T follicular helper cell (primary cell): ENCODE results near the gene GYPC.
"Not testable (repeated sequence)": the region's sequence is repeated elsewhere in the genome, so short reads cannot be mapped to it uniquely, and the experiment has no call there.

Experiments used
- DNase-seq: peaks from one replicate; pipeline ENCODE4 v3.0.0-alpha.2; 2020; ENCODE audit warnings: low read depth

Gene GYPC

DNA sequence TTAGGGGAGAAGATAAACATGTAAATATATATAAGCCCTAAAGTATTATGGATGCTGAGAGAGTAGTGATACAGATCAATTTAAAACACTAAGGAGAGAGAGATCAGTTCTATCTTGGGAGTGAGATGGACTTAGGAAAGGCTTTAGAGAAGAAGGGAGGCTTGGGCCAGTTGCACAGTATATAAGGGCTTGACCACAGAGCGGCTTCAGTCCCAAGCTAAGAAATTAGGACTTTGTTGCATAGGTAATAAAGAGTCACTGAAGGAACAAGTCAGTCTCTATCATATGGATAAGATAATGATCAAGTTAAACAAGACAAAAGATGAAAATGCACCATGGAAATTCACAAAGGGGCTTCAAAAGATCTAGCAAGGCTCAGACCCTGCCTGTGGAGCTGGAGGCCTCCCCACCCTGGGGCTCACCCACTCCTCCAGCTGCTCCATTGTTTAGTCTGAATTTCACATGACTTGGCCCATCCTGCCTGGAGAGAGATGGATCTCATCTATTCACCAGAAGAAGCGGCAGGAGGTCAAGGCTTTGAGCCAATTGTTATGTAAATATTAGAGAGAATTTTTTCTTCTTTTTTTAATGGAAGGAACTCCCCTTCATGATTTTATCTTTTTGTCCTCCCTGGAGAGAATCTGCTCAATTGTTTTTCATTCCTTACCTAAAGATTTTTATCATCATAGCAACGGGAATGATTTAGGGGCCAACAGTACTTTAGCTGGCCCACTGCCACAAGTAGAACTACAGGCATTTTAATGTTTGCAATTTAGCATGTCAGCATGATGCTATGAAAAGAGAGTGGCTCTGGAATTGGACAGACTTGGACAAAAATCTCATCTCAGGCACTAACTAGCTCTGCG lies 44.0 kb downstream of the GYPC start:
- no peak for DNase-seq

DNA sequence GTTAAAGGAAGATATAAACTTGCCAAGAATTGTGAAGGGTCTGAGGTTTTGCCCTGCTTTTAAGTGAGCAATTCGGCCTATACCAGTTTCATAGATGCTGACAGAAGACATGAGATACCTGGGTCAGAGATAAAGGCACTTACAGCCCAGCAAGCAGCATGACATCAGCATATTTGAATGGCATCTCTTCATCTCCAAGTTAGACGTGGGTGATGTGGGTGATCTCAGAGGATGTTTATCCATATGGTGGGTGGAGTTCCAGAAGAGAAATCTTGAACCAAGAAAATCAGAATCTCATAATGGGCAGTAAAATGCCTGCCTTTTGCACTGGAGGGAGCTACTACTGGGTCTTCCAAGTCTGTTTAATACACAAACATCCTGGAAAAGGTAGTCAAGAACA lies 44.7 kb downstream of the GYPC start:
- no peak for DNase-seq

DNA sequence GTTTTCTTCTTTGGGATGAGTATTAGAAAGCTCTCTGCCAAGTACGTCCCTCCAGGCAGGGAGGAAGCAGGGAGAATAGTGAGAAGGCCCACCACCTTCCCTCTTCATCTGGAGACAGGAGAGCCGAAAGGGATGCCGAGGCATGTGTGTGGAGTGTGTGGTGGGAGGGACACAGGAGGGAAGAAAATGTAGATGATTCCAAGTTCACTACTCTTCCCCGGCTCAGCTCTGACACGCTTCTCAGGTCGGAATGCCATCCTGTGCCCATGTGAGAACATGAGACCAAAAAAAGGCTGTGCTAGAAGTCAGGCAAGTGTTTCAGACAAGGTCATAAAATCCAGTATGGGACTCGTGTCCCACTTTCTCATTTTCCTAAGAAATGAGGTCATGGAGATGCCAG lies 47.4 kb downstream of the GYPC start:
- DNase-seq: no peak

DNA sequence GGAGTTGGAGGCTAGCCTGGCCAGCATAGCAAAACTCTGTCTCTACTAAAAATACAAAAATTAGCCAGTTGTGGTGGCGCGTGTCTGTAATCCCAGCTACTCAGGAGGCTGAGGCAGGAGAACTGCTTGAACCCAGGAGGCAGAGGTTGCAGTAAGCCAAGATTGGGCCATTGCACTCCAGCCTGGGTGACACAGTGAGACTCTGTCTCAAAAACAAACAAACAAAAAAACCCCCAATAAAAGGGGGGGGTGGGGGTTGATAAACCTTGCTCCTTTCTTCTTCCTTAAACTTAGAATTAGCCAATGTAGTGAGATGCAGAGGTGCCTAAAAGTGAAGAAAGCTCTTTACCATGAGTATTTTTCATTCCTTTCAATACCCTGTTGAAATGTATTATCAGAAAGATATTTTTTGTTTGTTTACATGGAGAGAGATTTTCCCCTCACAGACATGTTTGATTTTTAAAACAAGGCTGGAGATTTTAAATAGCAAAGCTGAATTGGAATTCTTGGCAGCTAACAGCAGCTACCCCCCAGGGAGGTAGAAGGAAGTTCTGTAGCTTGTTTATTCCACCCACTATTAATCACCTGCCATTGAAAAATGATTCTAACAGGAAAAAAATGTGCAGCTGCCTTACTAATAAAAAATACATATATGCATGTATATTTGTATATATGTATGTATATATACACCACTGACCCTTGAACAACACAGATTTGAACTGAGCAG lies 48.6 kb downstream of the GYPC start:
- DNase-seq: no peak

DNA sequence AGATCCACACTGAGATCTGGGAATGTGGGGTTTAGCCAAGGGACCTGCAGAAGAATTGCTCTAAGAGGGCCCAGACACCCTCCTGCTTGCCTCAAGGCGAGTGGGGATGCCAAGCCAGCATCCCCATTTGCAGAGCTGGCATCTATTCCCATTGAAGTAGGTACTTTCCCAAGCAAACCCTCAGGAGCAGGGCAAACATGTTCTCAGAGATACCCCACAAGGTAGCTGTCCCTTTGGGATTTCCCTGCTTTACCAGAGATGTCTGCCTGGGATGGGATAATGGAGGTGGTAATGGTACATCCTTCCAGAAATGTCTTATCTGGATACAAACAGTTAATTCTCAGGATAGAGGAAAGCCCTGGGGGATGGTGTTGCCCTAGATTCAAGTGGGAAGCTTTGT lies 51.2 kb downstream of the GYPC start:
- no peak for DNase-seq

DNA sequence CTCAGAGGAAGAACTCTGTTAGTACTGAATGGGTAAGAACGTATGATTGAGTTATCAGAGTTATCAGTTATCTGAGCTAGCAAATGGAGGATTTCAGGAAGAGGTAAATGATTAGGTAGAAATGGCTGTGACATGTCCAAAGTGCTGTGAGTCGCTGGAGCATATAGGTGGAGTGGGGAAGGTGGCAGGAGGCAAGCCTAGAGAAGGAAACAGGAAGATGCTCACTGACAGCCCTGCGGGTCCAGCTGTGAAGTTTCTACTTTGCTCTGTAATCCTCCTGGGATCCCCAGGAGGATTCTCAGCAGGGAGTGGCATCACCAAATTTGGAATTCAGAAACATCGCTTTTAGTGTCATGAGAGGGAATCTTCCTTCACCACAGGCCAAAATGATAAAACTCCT lies 52.0 kb downstream of the GYPC start:
- no peak for DNase-seq

DNA sequence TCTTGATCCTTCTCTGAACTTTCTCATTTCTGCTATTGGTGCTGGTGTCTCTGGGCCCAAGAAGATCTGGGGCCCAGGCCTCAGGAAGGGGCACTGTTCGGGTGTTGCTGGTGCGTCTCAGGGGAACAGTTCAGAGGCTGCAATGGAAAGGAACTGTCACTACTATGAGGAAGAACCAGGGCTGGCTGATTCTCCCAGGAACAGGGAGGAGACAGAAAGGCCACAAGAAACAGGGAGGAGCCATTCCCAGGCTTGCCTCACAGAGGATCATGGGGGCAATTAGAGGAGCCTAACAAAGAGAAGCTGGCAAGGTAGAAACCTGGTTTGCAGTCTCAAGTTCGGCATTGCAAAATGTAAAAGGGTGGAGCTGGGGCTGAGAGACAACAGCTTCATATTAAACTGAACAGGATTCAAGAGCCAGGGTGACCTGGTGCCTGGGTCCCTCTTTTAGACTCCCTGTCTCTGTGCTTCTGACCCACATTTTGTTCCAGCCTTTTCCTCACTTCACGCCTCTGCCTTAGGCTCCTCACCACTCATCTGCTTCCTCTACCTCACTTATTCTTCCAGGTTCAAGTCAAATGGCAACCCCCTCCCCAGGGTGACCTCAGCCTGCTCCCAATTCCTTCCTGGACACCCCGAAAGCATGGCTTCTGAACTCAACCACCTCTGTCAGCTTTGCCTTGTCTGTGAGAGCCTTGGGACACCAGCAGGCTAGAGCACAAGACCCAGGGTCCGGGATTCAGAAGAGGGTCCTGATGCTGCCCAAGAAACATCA lies 58.4 kb downstream of the GYPC start:
- DNase-seq: no peak

DNA sequence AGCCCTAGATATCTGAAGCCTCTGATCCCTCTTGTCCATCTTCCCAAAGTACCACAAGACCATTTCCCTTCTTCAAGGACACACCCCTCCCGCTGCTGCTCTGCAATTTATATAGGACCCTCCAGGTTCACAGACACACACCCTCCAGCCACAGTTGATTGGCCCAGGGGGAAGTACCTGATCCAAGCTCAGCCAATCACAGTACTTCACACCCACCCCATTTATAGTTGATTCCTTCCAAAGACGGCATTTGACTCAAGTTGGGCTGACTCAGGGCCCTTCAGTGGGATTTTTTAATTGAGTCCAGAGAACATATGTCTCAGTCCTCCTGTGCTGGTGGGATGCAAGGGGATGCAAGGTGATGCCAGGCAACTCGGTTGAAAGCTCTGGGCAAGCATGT lies 59.2 kb downstream of the GYPC start:
- DNase-seq: no peak

DNA sequence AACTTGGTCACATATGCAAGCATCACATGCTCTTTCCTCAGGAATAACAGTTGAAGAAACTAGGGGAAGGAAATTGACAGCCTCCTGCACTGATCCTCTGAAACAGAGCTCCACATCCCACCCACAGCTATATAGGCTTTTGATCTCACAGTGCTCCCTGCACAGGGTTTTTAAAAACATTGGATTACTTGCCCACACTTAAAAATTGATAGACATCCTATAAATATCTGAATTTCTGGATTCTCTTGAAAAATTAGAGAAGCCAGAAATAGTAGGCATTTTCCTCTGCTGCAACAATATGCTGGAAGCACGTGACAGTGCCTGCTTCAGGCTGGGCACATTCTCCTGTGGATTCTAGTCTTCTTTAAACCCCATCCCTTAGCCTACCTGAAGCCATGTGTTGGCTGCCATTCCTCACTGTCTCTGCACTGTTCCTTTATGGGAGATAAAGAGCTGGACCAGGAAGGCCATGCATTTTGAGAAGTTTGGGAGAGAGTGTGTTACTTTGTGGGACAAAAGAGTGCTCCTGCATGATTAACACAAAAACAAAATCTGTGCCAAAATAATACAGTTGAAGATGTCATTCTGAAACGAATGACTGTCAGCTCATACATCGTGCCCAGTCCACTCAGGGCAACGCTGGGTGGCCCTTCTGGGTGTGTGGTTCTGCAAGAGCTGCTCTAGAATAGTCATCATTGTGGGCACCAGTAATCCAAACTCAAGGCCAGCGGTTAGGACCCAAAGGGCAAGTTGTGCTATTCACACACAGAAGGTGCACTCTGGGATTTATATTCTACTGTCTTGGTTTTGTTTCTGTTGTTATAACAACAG lies 59.8 kb downstream of the GYPC start:
- DNase-seq: no peak

DNA sequence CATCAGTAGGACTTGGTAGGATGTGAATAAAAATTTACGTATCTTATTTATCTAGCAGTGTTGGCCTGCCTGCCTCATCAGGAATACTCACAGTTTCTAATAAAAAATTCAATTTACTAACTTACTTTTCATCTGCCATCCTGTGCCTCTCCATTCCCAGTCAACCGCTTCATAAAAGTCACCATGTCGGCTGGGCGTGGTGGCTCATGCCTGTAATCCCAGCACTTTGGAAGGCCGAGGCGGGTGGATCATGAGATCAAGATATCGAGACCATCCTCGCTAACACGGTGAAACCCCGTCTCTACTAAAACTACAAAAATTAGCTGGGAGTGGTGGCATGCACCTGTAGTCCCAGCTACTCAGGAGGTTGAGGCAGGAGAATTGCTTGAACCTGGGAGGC lies 61.3 kb downstream of the GYPC start:
- not testable (repeated sequence) for DNase-seq

DNA sequence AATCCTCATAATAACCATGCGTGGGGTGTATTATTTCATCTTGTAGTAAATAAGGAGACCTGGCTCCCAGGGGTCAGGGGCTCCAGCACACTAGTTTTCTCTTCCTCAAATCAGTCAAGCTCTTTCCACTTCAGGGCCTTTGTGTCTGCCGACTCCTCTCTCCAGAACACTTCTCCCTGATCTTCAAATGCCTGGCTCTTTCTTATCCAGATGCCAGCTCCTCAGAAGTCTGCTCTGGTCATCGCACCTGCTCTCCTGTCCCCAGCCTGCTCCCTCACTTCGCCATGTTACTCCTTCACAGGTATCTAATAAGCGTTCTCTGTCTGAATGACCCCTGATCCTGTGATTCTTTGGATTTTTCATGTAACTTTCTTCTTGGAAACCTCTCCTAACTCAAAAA lies 62.0 kb downstream of the GYPC start:
- DNase-seq: no peak

DNA sequence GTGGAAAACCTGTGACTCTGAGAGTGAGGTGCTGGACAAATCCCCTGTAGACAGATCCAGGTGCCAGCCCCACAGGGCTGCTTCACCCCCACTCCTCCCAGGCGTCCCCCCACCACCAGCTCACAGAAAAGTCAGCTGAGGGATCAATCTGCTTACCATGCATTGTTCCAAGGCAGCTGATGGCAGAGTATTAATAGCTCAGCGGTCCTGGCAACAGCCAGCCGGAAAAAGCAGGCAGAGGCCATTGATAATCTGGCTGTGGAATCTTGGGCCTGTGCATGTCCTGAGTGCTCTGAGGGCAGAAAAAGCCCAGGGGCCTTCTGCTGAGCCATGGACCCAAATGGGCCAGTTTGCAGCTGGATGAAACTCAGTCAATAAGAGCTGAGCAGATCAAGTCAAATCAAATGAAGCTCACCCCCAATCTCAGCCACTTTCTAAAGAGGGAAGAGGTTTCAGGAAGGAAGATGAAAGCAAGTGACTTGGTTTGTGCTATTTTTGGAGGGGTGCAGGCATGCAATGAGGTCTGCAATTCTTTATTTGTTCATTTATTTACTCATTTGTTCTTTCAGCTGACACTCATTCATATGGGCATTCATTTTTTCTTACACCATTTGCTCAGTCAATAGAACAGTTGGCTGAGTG lies 63.4 kb downstream of the GYPC start:
- DNase-seq: no peak

DNA sequence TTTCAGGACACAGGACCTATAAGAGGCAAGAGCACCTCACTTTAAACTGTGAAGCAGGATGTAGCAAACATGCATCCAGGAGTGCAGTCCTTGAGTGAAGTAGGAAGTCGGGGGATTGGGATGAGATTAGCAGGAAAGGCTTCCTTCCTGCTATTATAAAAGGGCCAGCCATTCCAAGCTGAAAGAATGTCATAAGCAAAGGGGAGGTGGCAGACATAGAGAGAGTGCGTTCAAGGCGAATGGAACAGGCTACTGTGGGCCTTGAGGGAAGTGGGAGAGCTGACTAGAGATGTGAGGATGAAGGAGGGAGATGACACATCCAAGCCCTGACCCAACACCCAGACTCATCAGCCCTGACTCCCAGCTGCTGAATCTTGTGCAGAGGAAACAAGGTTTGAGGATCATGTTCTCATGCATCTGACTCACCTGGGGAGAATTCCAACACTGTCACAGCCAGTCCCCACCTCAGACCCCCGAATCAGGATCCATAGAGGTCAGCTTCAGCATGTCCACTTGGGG lies 63.9 kb downstream of the GYPC start:
- DNase-seq: no peak

DNA sequence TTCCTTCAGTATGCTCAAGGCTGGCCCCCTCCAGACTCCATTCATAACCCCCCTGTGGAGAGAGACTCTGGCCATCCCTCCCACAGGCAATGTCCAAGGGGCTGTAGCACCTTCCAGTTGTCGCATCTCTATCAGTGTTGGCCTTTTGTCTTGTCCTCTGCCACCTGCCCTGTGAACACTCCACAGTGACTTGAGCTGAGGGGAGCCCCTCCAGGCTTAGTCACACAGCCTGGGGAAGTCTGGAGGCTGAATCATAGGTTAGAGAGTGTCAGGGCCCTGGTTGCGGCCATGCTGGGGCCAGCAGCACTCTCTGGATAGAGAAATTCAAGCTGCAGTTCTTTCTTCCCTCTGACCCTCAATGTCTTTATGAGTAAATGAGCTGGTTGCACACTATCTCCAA lies 64.7 kb downstream of the GYPC start:
- no peak for DNase-seq

DNA sequence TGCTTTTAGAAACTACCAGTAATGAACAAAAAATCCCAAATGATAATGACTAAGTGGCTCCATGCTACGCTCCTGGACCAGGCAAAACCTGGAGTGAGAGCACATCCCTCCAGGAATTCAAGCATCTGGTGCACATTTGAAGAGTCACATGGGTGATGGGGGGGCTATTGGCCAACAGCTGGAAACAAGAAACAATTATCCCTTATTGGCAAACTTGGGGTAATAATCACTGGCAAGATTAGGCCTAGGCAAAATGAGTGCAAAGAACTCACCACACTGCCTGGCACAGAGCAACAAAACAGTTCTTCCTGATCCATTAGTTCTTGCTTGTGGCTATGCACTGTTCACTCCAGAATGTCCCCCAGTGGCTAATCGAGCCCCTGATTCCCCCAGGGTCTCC lies 66.1 kb downstream of the GYPC start:
- no peak for DNase-seq

DNA sequence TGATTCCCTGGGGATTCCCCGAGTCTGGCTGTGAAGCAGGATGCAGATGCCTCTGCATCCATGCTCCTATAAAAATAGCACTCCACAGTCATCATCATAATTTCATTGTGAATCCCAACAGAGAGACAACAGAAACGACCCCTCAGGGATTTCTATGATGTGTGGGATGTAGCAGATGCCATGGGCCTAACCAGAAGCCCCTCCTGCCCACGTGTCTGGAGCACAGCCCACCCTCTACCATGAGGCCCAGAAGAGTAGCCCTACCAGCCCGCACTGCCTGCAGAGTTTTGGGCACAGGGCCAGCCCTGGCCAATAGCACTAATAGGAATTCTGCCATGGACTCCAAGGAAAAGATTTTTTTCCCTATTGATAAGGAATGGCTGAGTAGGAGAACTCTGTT lies 66.6 kb downstream of the GYPC start:
- no peak for DNase-seq

DNA sequence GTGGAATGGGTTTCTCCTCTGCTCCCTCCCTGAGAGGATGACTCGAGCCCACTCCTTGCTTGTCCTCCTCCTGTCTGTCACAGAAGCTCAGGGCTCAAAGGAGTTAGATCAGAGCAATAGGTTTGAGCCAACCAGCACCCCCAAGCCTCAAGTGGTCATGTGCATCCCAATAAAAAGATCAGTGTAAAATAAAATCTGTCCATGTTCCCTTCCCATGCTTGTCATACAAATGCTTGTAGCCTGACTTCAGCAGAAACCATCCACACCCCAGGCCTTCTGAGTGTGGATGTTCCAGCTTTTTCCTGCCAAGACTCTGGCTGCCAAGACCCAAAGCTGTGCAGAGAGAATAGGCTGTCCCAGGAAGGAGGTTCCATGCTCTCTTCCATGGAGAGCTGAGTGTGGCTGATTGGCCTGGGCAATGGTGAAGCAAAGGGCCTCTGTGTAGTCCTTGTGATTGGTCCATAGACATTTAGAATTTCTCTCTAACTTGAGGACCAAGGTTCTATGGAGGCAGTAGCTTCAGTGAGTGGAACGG lies 67.4 kb downstream of the GYPC start:
- DNase-seq: no peak

DNA sequence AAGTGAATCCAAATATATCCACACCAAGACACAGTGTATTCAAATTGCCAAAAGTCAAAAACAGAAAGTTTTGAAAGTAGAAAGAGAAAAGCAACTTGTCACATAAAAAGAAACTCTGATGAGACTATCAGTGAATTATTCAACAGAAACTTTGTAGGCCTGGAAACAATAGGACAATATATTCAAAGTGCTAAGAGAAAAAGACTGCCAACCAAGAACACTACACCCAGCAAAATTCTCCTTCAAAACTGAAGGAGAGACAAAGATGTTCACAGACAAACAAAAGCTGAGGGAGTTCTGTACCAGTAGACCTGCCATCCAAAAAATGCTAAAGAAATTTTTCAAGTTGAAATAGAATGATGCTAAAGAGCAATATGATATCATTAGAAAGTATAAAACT lies 69.6 kb downstream of the GYPC start:
- no peak for DNase-seq

DNA sequence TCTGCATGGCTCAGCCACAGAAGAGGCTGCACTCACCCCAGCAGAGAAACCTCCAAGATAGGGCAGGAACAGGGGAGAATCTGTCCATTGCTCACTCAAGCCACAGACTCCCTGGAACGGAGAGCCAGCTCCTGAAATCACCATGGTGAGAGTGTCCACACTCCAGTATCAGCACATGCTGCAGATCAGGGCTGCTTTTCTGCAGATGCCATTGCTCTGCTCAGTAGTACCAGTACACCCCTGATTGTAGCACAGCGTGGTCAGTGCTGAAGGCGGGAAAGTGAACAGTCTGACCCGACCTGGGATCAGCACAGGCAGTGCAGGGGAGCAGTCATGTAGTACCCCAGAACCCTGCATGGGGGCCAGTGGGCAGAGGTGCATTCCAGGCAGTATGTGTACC lies 73.9 kb downstream of the GYPC start:
- DNase-seq: no peak

DNA sequence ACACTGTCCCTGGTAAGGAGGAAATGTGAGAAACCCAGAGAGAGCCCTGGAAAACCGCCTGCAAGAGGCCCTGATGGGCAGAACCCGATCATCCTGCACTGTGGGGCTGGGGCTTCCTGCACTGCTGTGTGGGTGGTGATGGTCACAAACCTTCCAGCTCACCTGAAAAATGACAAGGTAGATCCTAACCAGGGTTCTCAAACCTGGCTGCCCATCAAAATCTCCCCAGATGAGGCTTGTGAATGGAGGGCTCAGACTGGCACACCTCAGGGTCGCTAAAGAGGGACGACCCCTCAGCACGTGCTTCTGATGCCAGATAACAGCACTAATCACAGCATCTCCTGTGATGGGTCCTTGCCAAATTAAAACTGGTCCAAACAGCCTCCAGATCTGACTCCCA lies 74.7 kb downstream of the GYPC start:
- DNase-seq: no peak

DNA sequence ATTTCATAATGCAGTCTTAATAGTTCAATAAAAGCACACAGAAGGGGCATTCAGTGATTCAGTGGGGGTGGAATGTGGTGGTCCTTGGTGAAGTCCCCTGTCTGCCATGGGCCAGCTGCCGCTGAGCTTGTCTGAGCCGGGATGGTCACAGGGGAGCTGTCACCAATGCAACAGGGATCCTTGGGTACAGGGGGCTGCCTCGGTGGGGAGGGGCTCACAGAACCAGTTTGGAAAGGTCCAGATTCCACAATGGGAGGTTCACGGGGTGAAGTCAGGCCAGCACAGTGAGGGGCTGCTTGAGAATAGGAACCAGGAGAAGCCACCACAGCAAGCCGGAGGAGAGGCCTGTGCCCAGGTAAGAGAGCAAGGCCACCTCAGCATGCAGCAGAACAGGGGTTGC lies 75.4 kb downstream of the GYPC start:
- DNase-seq: no peak
